NCI-H2196 (cell line): Measurements from ENCODE around the gene CSF2RB.

Experiments used
- DNase-seq: peaks from one replicate; lab custom pipeline; 2025; ENCODE audit not compliant: unreplicated experiment; lab: John Stamatoyannopoulos, UW

Gene CSF2RB

GRCh38 chr22:36887162-36887561 lies 26.3 kb upstream of the CSF2RB start:
- no peak for DNase-seq

- no peak for DNase-seq
Measured at GRCh38 chr22:36891646-36892045, 21.8 kb upstream of the CSF2RB start.

- DNase-seq, result no peak
Measured at GRCh38 chr22:36892292-36892691, 21.1 kb upstream of the CSF2RB start.

- no peak for DNase-seq
Measured at GRCh38 chr22:36893262-36893661, 20.2 kb upstream of the CSF2RB start.

- DNase-seq, result no peak
Measured at GRCh38 chr22:36894266-36894665, 19.2 kb upstream of the CSF2RB start.

GRCh38 chr22:36897611-36898010 lies 15.8 kb upstream of the CSF2RB start:
- DNase-seq, result no peak

- DNase-seq, result no peak
Measured at GRCh38 chr22:36898690-36899089, 14.7 kb upstream of the CSF2RB start.

GRCh38 chr22:36899498-36899897 lies 13.9 kb upstream of the CSF2RB start:
- DNase-seq, result no peak

- DNase-seq, result no peak
Measured at GRCh38 chr22:36900225-36900624, 13.2 kb upstream of the CSF2RB start.

GRCh38 chr22:36900880-36901279 lies 12.5 kb upstream of the CSF2RB start:
- DNase-seq, result no peak

- no peak for DNase-seq
Measured at GRCh38 chr22:36901411-36902142, 11.9 kb upstream of the CSF2RB start.

GRCh38 chr22:36902143-36902926 lies 11.1 kb upstream of the CSF2RB start:
- no peak for DNase-seq

GRCh38 chr22:36904260-36904880 lies 9.1 kb upstream of the CSF2RB start:
- no peak for DNase-seq

- DNase-seq, result no peak
Measured at GRCh38 chr22:36907253-36908195, 5.9 kb upstream of the CSF2RB start.

GRCh38 chr22:36910461-36910860 lies 3.0 kb upstream of the CSF2RB start:
- no peak for DNase-seq

GRCh38 chr22:36911887-36912661 lies 1.4 kb upstream of the CSF2RB start:
- DNase-seq, result no peak

GRCh38 chr22:36912694-36913426 lies 568 bp upstream of the CSF2RB start:
- no peak for DNase-seq

- no peak for DNase-seq
Measured at GRCh38 chr22:36914390-36914752, 943 bp downstream of the CSF2RB start.

GRCh38 chr22:36916034-36916433 lies 2.6 kb downstream of the CSF2RB start:
- no peak for DNase-seq
